Left lobe of liver (tissue), 2 donors: Measurements from ENCODE around the gene ACTC1. TPM values are rescaled to one million over a fixed set of nuclear protein-coding genes. Genes with fewer than 3 reads are reported as not detected.
"Not testable (repeated sequence)": the region's sequence is repeated elsewhere in the genome, so short reads cannot be mapped to it uniquely, and the experiment has no call there.

Experiments used
- ATAC-seq: fragments of 200-7000 bp; cut with Tn5 transposase; one replicate; pipeline ENCODE4 v1.9.1; 2020; ENCODE audit warnings: mild to moderate bottlenecking, moderate library complexity
- DNase-seq: peaks from one replicate; pipeline ENCODE4 v3.0.0-alpha.2; 2020; ENCODE audit warnings: low spot score
- total RNA-seq: library from RNA; stranded (reverse); gene quantifications from one replicate; pipeline ENCODE4 v1.2.1, GENCODE V29; 2021
- donor health status: DM: no; HTN: no; CAD: no; lungs with moderate emphysema.
- donor health status: DM: no; HTN: yes; CAD: no.

ACTC1 gene
- total RNA-seq = not detected

GRCh38 chr15:34795267-34796081 lies at the start of gene ACTC1:
TSS of gene ACTC1 (minus strand) at chr15:34795549. CDS start at chr15:34794808, 741 bp downstream.
- peak; percentile 86 for ATAC-seq
- DNase-seq = no peak

GRCh38 chr15:34841262-34841725 lies 45.9 kb upstream of the ACTC1 start:
- ATAC-seq (no peak), DNase-seq (no peak)

- ATAC-seq = no peak
- no peak for DNase-seq
Observed at GRCh38 chr15:34838282-34838681, 42.9 kb upstream of the ACTC1 start.

GRCh38 chr15:34837246-34838016 lies 42.1 kb upstream of the ACTC1 start:
- DNase-seq = no peak
- no peak for ATAC-seq

- DNase-seq (no peak), ATAC-seq (no peak)
Observed at GRCh38 chr15:34828145-34828911, 33.0 kb upstream of the ACTC1 start.

GRCh38 chr15:34821831-34822230 lies 26.5 kb upstream of the ACTC1 start:
- no peak for ATAC-seq
- no peak for DNase-seq

- no peak for DNase-seq
- ATAC-seq = no peak
Observed at GRCh38 chr15:34820110-34820509, 24.8 kb upstream of the ACTC1 start.

GRCh38 chr15:34818526-34818925 lies 23.2 kb upstream of the ACTC1 start:
- ATAC-seq (no peak), DNase-seq (no peak)

- ATAC-seq (no peak), DNase-seq (no peak)
Observed at GRCh38 chr15:34815836-34816235, 20.5 kb upstream of the ACTC1 start.

GRCh38 chr15:34813446-34814190 lies 18.3 kb upstream of the ACTC1 start:
- ATAC-seq (no peak), DNase-seq (no peak)

GRCh38 chr15:34812868-34813365 lies 17.6 kb upstream of the ACTC1 start:
- not testable (repeated sequence) for ATAC-seq, DNase-seq

GRCh38 chr15:34812369-34812768 lies 17.0 kb upstream of the ACTC1 start:
- ATAC-seq (no peak), DNase-seq (no peak)

- ATAC-seq = no peak
- no peak for DNase-seq
Observed at GRCh38 chr15:34810443-34811129, 15.2 kb upstream of the ACTC1 start.

- no peak for ATAC-seq
- DNase-seq = no peak
Observed at GRCh38 chr15:34809186-34809585, 13.8 kb upstream of the ACTC1 start.

- DNase-seq (no peak), ATAC-seq (no peak)
Observed at GRCh38 chr15:34808016-34808415, 12.7 kb upstream of the ACTC1 start.

- not testable (repeated sequence) for ATAC-seq, DNase-seq
Observed at GRCh38 chr15:34807241-34807640, 11.9 kb upstream of the ACTC1 start.

GRCh38 chr15:34804776-34805175 lies 9.4 kb upstream of the ACTC1 start:
- no peak for DNase-seq
- ATAC-seq = no peak

GRCh38 chr15:34804113-34804512 lies 8.8 kb upstream of the ACTC1 start:
- DNase-seq (no peak), ATAC-seq (no peak)
